Gastrocnemius medialis (tissue), 4 donors: Measurements from ENCODE around the gene DHRS1.

Source experiments
- CTCF ChIP-seq, 5 experiments: fragments of 450-650 bp in 3 of 5; fragments of 200-600 bp in 2 of 5; sonication (generic) in 2 of 5; IDR thresholded peaks in 4 of 5; conservative IDR thresholded peaks in 1 of 5; 1 replicate in 4 of 5; 2 replicates in 1 of 5; pipeline ENCODE4 v1.5.1; 2016 to 2019; ENCODE audit warnings: antibody characterized with exemption in 5 of 5, mild to moderate bottlenecking in 3 of 5, moderate library complexity in 3 of 5
- POLR2A ChIP-seq, 2 donors: fragments of 450-650 bp; IDR thresholded peaks; one replicate each; pipeline ENCODE4 v1.6.1; 2017; ENCODE audit warnings: antibody characterized with exemption in 2 of 2, mild to moderate bottlenecking in 2 of 2, moderate library complexity in 2 of 2

- no peak for TF ChIP-seq CTCF (IDR thresholded peaks at IDR 0.05 in 4 of 5, conservative IDR thresholded peaks at IDR 0.05 in 1 of 5)
- TF ChIP-seq POLR2A (IDR thresholded peaks at IDR 0.05), result no peak
Measured at GRCh38 chr14:24330973-24331674, 31.5 kb upstream of the DHRS1 start.
